Measurements from ENCODE around the gene OGFRL1. TPM values are rescaled to one million over a fixed set of nuclear protein-coding genes. Genes with fewer than 3 reads are reported as not detected.

The OGFRL1 gene
- total RNA-seq, 1 donor from 2014 or later: 2.9 TPM

- peaks cover 6% of the 10 kb centered on the region for H3K36me3 Mint-ChIP-seq (ENCODE audit: low read depth)
- H3K4me3 Mint-ChIP-seq (ENCODE audit: low read depth): peak overlapping the region; percentile 77
- H3K27me3 Mint-ChIP-seq (ENCODE audit: low read depth): peaks cover 29% of the 10 kb centered on the region
- H3K4me1 Mint-ChIP-seq (ENCODE audit: low read depth): peaks cover 24% of the 10 kb centered on the region
- H3K27ac Mint-ChIP-seq: peak overlapping the region; percentile 59
- no peaks in the 10 kb centered on the region for H3K9me3 Mint-ChIP-seq
- intact Hi-C loops (cut with micrococcal nuclease): loop anchor here (5.0 kb wide), 1 partner anchor 58 kb away; no protein-coding TSS in a partner anchor
- DNase-seq (ENCODE audit: low spot score): no peak
Observed at GRCh38 chr6:71289802-71290175, 1.2 kb downstream of the OGFRL1 start.

- intact Hi-C loops (cut with micrococcal nuclease): no loop called here
- Mint-ChIP-seq H3K27ac (no peak overlapping the region), H3K9me3 (no peaks in the 10 kb centered on the region), H3K36me3 (ENCODE audit: low read depth) (peaks cover 10% of the 10 kb centered on the region), H3K4me1 (ENCODE audit: low read depth) (peaks cover 24% of the 10 kb centered on the region), H3K27me3 (ENCODE audit: low read depth) (peaks cover 26% of the 10 kb centered on the region), H3K4me3 (ENCODE audit: low read depth) (peak overlapping the region; percentile 4)
- DNase-seq (ENCODE audit: low spot score): no peak
Observed at GRCh38 chr6:71290611-71291010, 2.0 kb downstream of the OGFRL1 start.

- Mint-ChIP-seq H3K4me3 (ENCODE audit: low read depth) (no peak overlapping the region), H3K36me3 (ENCODE audit: low read depth) (peaks cover 11% of the 10 kb centered on the region), H3K4me1 (ENCODE audit: low read depth) (peaks cover 24% of the 10 kb centered on the region), H3K27me3 (ENCODE audit: low read depth) (peaks cover 22% of the 10 kb centered on the region), H3K9me3 (no peaks in the 10 kb centered on the region), H3K27ac (no peak overlapping the region)
- no peak for DNase-seq (ENCODE audit: low spot score)
- intact Hi-C loops (cut with micrococcal nuclease): no loop called here
Observed at GRCh38 chr6:71292001-71292400, 3.4 kb downstream of the OGFRL1 start.

- DNase-seq (ENCODE audit: low spot score): no peak
- Mint-ChIP-seq H3K4me3 (ENCODE audit: low read depth) (no peak overlapping the region), H3K36me3 (ENCODE audit: low read depth) (peaks cover 13% of the 10 kb centered on the region), H3K27me3 (ENCODE audit: low read depth) (peaks cover 17% of the 10 kb centered on the region), H3K27ac (no peak overlapping the region), H3K9me3 (no peaks in the 10 kb centered on the region), H3K4me1 (ENCODE audit: low read depth) (peaks cover 15% of the 10 kb centered on the region)
- intact Hi-C loops (cut with micrococcal nuclease): no loop called here
Observed at GRCh38 chr6:71294121-71294523, 5.5 kb downstream of the OGFRL1 start.

- no peak overlapping the region for H3K27ac Mint-ChIP-seq
- no peaks in the 10 kb centered on the region for H3K4me1 Mint-ChIP-seq (ENCODE audit: low read depth)
- peaks cover 13% of the 10 kb centered on the region for H3K36me3 Mint-ChIP-seq (ENCODE audit: low read depth)
- no peak overlapping the region for H3K4me3 Mint-ChIP-seq (ENCODE audit: low read depth)
- H3K27me3 Mint-ChIP-seq (ENCODE audit: low read depth): no peaks in the 10 kb centered on the region
- no peak for DNase-seq (ENCODE audit: low spot score)
- intact Hi-C loops (cut with micrococcal nuclease): no loop called here
- no peaks in the 10 kb centered on the region for H3K9me3 Mint-ChIP-seq
Observed at GRCh38 chr6:71298459-71298858, 9.8 kb downstream of the OGFRL1 start.

- DNase-seq (ENCODE audit: low spot score): no peak
Observed at GRCh38 chr6:71299541-71300470, 11.2 kb downstream of the OGFRL1 start.

GRCh38 chr6:71300561-71301168 lies 12.1 kb downstream of the OGFRL1 start:
- no peaks in the 10 kb centered on the region for H3K27me3 Mint-ChIP-seq (ENCODE audit: low read depth)
- no peak overlapping the region for H3K27ac Mint-ChIP-seq
- H3K9me3 Mint-ChIP-seq: no peaks in the 10 kb centered on the region
- no peaks in the 10 kb centered on the region for H3K4me1 Mint-ChIP-seq (ENCODE audit: low read depth)
- DNase-seq (ENCODE audit: low spot score): no peak
- H3K36me3 Mint-ChIP-seq (ENCODE audit: low read depth): peaks cover 3% of the 10 kb centered on the region
- intact Hi-C loops (cut with micrococcal nuclease): no loop called here
- H3K4me3 Mint-ChIP-seq (ENCODE audit: low read depth): no peak overlapping the region

More at GRCh38 chr6:71299541-71300470, 11.2 kb downstream of the OGFRL1 start:
- Mint-ChIP-seq H3K27me3 (ENCODE audit: low read depth) (no peaks in the 10 kb centered on the region), H3K27ac (no peak overlapping the region), H3K9me3 (no peaks in the 10 kb centered on the region), H3K36me3 (ENCODE audit: low read depth) (peaks cover 7% of the 10 kb centered on the region), H3K4me1 (ENCODE audit: low read depth) (no peaks in the 10 kb centered on the region), H3K4me3 (ENCODE audit: low read depth) (no peak overlapping the region)
- intact Hi-C loops (cut with micrococcal nuclease): no loop called here

GRCh38 chr6:71301546-71301945 lies 12.9 kb downstream of the OGFRL1 start:
- Mint-ChIP-seq H3K9me3 (no peaks in the 10 kb centered on the region), H3K27me3 (ENCODE audit: low read depth) (no peaks in the 10 kb centered on the region)

GRCh38 chr6:71309656-71310055 lies 21.0 kb downstream of the OGFRL1 start:
- Mint-ChIP-seq H3K27ac (no peak overlapping the region), H3K36me3 (ENCODE audit: low read depth) (no peaks in the 10 kb centered on the region), H3K27me3 (ENCODE audit: low read depth) (no peaks in the 10 kb centered on the region), H3K4me3 (ENCODE audit: low read depth) (no peak overlapping the region), H3K4me1 (ENCODE audit: low read depth) (no peaks in the 10 kb centered on the region), H3K9me3 (no peaks in the 10 kb centered on the region)
- intact Hi-C loops (cut with micrococcal nuclease): no loop called here
- no peak for DNase-seq (ENCODE audit: low spot score)

More at GRCh38 chr6:71301546-71301945, 12.9 kb downstream of the OGFRL1 start:
- H3K4me3 Mint-ChIP-seq (ENCODE audit: low read depth): no peak overlapping the region
- peaks cover 3% of the 10 kb centered on the region for H3K36me3 Mint-ChIP-seq (ENCODE audit: low read depth)
- no peak for DNase-seq (ENCODE audit: low spot score)
- intact Hi-C loops (cut with micrococcal nuclease): no loop called here
- no peaks in the 10 kb centered on the region for H3K4me1 Mint-ChIP-seq (ENCODE audit: low read depth)
- no peak overlapping the region for H3K27ac Mint-ChIP-seq

GRCh38 chr6:71310261-71310660 lies 21.6 kb downstream of the OGFRL1 start:
- no peaks in the 10 kb centered on the region for H3K27me3 Mint-ChIP-seq (ENCODE audit: low read depth)
- no peaks in the 10 kb centered on the region for H3K9me3 Mint-ChIP-seq
- no peak overlapping the region for H3K4me3 Mint-ChIP-seq (ENCODE audit: low read depth)
- H3K4me1 Mint-ChIP-seq (ENCODE audit: low read depth): no peaks in the 10 kb centered on the region
- intact Hi-C loops (cut with micrococcal nuclease): no loop called here
- no peak overlapping the region for H3K27ac Mint-ChIP-seq
- H3K36me3 Mint-ChIP-seq (ENCODE audit: low read depth): no peaks in the 10 kb centered on the region
- no peak for DNase-seq (ENCODE audit: low spot score)

GRCh38 chr6:71312089-71312488 lies 23.5 kb downstream of the OGFRL1 start:
- no peak overlapping the region for H3K27ac Mint-ChIP-seq
- H3K36me3 Mint-ChIP-seq (ENCODE audit: low read depth): no peaks in the 10 kb centered on the region
- DNase-seq (ENCODE audit: low spot score): no peak
- H3K27me3 Mint-ChIP-seq (ENCODE audit: low read depth): no peaks in the 10 kb centered on the region
- H3K9me3 Mint-ChIP-seq: no peaks in the 10 kb centered on the region
- intact Hi-C loops (cut with micrococcal nuclease): no loop called here
- no peak overlapping the region for H3K4me3 Mint-ChIP-seq (ENCODE audit: low read depth)
- H3K4me1 Mint-ChIP-seq (ENCODE audit: low read depth): no peaks in the 10 kb centered on the region

GRCh38 chr6:71317441-71317840 lies 28.8 kb downstream of the OGFRL1 start:
- Mint-ChIP-seq H3K4me3 (ENCODE audit: low read depth) (no peak overlapping the region), H3K27me3 (ENCODE audit: low read depth) (no peaks in the 10 kb centered on the region), H3K36me3 (ENCODE audit: low read depth) (no peaks in the 10 kb centered on the region), H3K27ac (no peak overlapping the region), H3K9me3 (no peaks in the 10 kb centered on the region), H3K4me1 (ENCODE audit: low read depth) (no peaks in the 10 kb centered on the region)
- intact Hi-C loops (cut with micrococcal nuclease): no loop called here
- no peak for DNase-seq (ENCODE audit: low spot score)

GRCh38 chr6:71320041-71320440 lies 31.4 kb downstream of the OGFRL1 start:
- Mint-ChIP-seq H3K36me3 (ENCODE audit: low read depth) (no peaks in the 10 kb centered on the region), H3K4me1 (ENCODE audit: low read depth) (no peaks in the 10 kb centered on the region), H3K9me3 (no peaks in the 10 kb centered on the region), H3K27me3 (ENCODE audit: low read depth) (no peaks in the 10 kb centered on the region), H3K4me3 (ENCODE audit: low read depth) (no peak overlapping the region), H3K27ac (no peak overlapping the region)
- intact Hi-C loops (cut with micrococcal nuclease): no loop called here
- DNase-seq (ENCODE audit: low spot score): no peak

All from activated T-helper 2 cell treated with anti-CD3 and anti-CD28 coated beads, Interferon-gamma antibody, Interleukin-2, Interleukin-4, amounts not matched to agents 10 μg/mL and 5 μg/mL and 100 μg/mL, durations not matched to agents 14 hours and 24 hours and 36 hours (primary cell).